HG03571 (cell line): ENCODE results near the gene EPG5.
A peak's percentile ranks its signal among the peaks of the same experiment; 100 is the strongest.

Experiments used
- ATAC-seq: cut with Tn5 transposase; IDR thresholded peaks from one replicate; pipeline ENCODE4 v1.9.1; 2021; ENCODE audit not compliant: unreplicated experiment

Gene EPG5

DNA sequence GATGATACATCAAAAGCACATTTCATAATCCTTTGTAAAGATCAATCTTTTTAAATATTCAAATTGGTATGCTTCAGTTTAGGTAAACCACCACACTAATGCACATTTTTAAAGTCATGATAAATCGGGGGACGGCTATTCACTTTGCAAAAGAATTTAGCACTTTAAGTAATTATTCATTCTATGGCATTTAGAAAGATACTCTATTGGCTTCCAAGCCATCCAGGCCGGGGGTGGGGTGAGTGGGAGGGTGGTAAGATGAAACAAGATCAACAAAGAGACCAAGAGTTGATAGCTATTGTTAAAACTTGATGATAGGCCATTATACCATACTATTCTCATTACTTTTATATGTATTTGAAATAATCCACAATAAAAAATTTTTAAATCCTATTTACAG lies 41.0 kb downstream of the EPG5 start:
- ATAC-seq: no peak

DNA sequence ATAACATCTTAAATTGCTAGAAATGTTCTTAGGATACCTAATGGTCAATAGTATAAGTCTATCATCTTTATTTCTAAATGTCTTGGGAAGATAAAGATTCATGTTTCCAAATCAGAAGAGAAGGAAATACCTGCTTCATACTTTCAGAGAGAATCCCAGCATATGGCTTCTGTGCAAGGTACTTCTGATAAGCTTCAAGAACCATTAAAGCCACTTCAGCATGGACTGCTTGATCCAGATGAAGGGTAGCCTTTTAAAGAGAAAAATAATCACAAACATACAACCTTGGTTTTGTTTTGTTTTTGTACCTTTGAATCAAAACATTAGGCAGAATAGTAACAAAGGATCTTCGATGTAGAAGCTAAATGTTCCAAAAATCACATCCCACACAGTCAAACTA lies 44.0 kb downstream of the EPG5 start:
- no peak for ATAC-seq

DNA sequence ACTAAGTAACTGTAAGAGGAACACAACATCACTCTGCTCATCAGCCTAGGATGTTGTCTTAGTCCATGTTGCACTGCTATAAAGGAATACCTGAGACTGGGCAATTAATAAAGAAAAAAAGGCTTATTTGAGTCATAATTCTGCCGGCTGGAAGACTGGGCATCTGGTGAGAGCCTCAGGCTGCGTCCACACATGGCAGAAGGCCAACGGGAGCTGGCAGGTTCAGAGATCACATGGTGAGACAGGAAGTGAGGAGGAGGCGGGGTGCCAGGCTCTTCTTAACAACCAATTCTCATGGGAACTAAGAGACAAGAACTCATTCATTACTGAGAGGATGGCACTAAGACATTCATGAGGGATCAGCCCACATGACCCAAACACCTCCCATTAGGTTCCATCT lies 46.8 kb downstream of the EPG5 start:
- no peak for ATAC-seq

DNA sequence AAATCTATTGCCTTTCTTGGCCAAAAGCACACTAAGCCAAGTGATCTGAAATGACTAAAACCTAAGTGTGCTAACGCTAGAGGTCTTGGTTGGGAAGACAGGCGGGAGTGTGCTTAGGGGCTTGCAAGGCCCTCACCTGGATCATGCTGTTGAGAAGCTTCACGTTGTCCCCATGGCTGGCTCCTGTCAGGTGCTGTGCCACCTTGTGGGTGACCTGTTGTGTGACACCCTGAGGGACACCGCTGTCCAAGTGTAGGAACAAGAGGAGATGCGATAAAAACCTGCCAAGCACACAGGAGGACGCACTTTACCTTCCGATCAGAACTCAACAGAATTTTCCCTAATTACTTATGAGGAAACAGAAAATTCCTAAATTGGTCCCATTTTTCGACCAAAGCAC lies 50.8 kb downstream of the EPG5 start:
- ATAC-seq: no peak

DNA sequence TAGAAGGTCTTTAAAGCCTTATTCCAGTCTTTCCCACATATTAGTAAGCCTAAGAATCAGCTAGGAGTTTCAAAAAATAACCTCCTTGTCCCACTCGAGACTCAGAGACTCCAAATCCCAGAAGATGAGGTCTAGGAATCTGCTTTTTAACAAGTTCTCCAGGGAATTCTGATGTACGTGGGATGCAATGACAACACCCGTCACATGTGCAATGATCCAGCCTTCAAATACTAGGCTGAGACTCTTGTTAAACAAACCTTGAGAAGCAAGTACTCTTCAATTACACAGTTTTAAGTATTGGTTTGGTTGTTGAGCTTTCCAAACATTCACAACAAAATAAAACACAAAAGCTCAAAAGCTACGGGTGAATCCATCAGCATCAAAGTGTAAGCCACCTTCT lies 53.9 kb downstream of the EPG5 start:
- no peak for ATAC-seq

DNA sequence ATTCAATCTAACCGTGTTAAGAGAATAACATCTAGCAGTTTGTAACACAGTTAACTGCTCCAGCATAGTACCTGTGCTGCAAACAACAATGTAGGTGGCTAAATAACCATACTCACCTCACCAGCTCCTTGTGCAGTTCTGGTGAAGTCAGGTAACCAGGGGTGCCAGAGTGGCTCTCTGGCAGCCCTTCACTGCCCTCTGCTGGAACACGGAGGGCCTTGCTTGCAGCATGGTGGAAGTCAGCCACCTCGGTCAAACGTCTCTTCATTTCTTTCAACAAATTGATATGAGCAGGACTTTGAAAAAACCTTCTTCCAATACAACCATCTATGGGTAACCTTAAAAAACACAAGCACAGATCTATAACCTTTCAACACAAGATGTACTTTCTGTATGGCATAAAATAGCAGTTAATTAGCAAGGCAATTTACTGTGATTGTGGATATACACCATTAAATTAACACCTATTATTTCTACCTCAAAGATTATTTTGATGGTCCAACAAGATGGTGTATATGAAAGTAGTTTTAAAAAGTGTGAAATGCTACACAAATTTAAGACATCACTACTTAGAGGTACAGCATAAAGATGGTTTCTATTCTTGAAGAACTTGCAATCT lies 56.6 kb downstream of the EPG5 start:
- ATAC-seq: peak; percentile 68

DNA sequence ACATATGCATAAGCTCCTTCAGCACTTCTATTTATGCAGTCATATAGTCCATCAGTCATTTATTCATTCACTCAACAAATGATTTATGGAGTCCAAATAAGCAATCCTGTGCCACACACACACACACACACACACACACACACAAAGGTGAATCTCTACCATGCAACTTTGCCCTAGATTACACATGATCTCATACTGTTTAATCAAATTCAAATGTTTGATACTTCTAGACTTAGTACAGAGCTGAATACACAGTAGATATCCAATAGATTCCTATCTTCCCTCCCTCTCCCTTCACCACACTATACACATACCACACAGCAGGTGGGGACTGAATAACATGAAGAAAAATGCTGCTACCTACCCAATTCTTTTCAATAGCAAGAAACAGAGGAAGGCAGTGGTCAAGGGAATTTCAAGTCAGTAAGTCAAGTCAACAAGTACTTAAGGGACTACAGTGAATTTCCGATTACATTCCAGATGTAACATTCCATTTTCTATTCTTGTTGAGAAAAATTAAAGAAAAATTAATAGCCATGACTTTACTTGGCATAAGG lies 65.4 kb downstream of the EPG5 start:
- no peak for ATAC-seq

DNA sequence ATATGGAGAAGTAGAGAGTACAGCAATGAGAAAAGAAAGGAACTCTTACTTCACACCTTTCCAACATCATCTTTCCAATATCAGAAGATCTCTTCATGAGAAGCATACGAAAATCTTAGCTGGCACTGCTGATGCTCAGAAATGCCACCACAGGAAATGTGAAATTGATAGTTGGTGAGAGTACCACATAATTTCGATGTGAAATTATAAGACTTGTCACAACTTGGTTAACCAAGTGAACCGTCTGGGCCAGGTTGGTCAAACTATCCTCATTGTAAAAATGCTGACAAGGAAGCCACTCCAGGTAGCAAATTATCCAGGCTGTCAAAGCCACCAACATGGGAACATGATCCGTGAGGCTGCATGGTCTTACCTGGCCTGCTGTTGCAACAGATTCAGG lies 66.5 kb downstream of the EPG5 start:
- ATAC-seq: no peak

DNA sequence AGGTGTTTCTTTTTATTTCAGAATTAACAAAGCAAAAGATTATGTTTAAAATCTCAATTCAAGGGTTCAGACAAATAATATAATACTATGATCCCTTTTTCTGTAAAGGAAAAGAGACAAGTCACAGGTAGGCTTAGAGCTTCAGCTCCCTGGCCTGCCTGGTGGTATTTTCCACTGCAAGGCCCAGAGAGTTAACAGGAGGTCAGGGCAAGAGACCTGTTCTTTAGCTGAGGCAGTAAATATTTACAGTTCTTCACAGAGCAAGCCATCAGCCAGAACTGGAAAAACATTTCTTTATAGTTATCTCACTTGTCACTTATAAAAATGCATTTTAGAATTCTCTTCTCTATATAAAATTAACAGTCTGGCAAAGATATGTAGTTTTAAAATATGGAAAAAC lies 70.1 kb downstream of the EPG5 start:
- ATAC-seq: no peak

DNA sequence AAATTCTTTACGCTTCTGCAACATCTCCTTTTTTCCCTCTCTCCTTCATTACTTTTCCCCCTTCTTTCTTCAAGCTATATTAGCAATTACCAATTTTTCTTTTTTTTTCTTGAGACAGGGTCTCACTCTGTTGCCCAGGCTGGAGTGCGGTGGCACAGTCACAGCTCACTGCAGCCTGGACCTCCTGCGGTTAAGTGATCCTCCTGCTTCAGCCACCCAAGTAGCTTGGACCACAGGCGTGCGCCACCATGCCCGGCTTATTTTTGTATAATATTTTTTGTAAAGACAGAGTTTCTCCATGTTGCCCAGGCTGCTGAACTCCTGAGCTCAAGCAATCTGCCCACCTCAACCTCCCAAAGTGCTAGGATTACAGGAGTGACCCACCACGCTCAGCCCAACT lies 70.7 kb downstream of the EPG5 start:
- ATAC-seq: no peak

DNA sequence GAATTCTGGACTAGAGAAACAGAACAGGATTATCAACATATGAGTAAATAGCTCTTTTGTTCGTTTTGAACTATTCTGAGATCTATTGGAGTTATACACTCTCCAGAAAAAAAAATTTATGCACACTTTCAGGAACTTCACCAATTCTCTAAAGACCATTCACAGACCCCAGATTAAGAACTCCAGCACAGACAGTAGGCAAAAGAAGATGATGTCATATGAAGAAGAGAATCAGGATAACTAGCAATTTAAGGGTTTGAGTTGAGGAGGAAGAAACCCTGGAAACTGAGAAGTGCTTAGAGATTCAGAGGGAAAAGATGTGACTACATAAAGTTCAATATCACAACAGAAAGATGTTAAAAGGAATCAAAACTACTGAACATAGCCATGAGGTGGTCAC lies 71.8 kb downstream of the EPG5 start:
- no peak for ATAC-seq

DNA sequence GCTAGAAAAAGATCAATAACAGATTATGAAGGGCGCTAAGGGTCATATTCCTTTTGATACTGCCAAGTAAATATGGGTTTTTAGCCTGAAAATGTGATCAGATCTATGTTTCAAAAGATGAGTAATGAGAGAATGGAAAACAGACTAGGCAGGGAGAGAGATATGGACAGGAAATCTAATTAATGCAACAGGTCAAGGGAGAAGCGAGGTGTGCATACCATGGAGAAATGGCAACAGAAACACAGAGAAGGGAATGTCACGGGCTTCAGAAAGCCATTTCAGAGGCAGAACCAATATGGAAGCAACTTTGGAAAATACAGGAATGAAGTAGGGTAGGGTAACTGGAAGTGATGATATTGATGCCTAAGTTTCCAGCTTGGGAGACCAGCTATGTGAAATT lies 72.3 kb downstream of the EPG5 start:
- no peak for ATAC-seq

DNA sequence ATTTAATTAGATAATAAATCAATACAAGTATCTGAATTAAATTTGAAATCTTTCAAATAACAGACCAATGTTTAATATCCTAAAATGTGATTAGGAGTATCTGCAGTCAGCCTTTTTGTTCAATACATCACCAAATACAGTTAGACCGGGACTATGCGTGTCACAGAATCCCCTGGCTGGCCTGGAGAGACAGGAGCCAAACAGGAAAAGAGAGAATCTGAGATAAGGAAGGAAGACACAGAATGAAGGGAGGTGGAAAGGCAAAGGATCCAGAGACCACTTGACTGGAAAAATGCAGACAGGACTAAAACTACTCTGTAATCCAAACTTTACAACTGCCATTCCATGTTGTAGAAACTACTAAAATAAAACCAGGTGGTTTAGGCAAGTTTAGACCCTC lies 75.3 kb downstream of the EPG5 start:
- no peak for ATAC-seq

DNA sequence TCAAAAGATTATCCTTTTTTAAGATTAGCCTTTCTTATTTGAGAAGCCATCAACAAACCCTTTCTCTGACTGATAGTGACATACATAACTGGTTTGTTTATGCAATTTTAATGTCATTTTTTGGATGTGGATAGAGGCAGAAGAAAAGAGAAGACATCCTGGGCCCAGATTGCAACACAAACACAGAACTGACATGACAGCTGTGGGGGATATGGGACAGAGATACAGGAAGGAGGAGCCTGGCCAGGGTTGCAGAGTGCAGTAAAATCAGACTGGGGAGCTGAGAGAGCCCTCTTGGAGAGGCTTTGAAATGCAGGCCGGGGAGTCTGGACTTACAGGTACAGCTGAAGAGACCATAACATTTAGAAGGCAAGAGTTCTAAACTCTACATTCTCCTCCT lies 76.5 kb downstream of the EPG5 start:
- no peak for ATAC-seq

DNA sequence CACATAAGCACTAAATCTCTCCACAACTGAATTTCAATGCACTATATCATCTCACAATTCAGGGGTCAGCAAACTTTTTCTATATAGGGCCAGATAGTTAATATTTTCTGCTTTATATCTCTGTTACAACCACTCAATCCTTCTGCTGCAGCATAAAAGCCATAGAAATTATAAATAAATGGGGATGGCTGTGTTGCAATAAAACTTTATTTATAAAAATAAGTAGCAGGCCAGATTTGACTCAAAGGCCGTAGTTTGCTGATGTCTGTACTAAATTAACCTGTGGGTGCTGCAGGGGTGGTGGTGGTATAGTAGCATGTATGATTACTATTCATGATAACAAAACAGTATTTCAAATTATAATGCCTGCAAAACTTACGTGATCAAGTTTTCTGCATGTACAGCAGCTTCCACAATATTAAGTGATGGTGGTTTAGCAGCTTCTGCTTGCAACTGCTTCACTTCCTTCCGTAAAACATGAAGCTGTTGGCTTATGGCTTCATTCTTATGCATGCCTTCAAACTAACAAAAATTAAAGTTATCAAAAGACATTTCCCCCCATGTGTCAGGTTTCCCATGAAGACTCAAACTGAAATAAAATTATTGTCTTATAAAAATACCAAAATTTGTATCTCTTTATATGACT lies 77.6 kb downstream of the EPG5 start:
- ATAC-seq: no peak

DNA sequence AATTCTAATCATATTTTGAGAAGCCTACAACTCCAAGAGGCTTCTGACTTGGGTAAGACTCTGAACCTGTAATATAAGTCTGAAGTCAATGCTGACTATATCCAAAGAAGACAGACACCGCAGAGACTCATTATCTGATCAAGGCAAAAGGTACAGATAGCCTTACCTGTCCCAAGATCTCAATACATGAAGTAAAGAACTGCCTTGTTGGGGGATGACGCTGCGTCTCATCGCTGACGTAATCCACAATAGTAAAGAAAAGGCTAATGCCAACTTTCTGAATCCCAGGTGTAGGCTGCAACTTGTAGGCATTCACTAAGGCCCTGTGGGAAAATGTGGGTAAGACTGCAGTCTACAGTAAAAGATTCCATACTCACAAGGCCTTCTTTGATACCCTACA lies 79.5 kb downstream of the EPG5 start:
- no peak for ATAC-seq

DNA sequence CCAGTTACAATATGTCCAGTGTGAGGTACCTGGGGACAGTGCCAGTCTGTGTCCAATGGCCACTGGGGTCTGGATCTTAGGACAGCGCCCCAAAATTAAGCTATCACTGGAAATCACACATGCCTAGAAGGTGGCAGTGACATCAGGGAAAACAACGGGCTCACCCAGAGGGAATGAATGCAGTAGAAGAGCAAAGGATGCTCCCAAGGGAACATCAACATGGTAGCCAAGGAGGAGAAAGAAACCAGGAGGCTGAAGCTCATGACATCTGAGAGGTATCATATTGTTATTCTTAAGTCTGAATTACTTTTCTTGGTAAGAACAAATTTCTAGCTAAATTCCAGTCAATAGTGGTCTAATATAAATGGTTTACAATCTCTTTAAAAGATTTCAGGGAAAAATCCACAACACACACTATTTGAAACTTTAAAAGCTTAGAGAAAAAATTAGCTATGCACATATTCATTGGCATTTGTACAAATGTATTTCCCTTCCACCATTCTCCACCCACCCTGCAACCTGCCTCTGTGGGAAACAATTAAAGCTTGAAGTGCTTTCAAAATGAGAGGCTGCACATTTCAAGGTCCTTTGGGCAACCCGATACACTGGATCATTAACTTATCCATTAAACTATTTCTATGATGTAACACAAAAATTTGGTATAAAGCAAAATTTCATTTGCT lies 86.1 kb downstream of the EPG5 start:
- no peak for ATAC-seq

DNA sequence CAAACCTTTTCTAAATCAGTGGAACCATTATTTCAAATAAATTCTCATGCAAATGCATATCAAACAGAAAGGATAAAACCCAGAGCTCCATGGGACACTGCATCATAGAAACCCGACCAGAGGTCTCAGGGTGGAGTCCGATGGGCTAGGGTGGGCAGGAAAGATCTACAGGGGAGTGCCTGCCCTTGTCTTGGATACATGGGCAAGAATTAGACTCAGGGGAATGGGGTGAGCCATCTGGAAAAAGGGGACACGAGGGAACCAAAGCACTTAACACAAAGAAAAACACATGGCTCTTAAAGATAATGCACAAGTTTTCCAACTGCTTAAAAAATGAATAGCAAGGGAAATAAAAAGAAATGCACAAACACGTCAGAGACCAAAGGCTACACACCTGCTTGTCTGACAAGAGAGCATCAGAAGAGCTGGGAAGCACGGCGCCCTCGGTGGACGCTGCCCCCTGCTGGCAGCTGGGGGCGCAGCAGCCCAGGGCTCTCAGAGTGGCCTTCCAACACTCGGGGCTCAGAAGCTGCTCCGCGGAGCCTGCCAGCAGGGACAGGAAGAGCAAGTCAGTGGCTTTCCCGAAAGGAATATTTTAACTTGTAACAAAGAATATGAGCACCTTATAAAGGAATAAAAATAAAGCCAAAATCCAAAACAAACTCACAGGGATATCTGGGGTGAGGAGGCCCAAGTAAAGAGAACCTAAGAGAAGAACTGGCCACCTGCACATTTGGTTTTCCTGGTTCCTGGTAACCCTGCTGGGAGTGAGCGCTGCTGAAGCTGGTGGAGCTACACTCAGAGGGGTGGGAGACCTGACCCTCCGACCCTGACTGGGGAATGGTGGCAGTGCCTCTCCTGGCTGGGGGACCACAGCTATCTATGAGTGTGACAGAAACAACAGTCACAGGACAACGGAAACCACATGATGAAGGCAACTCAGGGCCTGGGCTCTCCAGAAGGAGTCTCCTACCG lies 87.2 kb downstream of the EPG5 start:
- ATAC-seq: peak; percentile 77

DNA sequence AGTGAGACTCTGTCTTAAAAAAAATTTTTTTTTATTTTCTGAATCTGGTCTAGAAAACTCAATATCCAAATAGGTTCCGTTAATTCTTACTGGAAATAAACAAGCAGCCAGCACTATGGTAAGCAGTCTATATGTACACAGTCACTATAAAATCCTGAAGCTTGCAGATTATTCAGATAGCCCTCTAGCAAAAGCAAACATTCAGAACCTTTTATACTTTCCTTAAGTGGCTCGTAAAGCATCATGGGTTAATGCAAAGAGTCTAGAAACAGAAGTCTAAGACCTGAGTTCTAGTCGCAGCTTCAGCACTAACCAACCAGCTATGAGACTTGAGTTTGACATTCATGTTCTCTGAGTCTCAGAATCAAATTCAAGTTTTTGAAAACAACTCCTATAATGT lies 89.7 kb downstream of the EPG5 start:
- no peak for ATAC-seq

DNA sequence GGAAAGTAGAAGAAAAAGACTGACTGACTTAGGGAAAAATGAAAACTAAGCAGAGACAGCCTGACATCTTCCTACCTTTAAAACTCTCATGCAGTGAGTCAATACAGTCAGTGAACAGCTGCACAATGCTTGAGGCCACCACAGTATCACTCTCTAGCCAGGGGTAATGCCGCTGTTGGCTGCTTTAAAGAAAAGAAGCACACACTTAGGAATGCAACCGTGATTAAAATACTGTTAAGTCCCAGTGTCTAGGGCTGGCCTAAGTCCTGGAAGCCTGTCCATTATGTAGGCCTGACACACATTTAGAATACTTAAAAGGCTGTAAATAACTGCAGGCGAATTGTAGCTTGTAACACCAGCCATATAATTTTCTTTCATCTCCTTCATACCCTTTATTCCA lies 91.0 kb downstream of the EPG5 start:
- no peak for ATAC-seq

DNA sequence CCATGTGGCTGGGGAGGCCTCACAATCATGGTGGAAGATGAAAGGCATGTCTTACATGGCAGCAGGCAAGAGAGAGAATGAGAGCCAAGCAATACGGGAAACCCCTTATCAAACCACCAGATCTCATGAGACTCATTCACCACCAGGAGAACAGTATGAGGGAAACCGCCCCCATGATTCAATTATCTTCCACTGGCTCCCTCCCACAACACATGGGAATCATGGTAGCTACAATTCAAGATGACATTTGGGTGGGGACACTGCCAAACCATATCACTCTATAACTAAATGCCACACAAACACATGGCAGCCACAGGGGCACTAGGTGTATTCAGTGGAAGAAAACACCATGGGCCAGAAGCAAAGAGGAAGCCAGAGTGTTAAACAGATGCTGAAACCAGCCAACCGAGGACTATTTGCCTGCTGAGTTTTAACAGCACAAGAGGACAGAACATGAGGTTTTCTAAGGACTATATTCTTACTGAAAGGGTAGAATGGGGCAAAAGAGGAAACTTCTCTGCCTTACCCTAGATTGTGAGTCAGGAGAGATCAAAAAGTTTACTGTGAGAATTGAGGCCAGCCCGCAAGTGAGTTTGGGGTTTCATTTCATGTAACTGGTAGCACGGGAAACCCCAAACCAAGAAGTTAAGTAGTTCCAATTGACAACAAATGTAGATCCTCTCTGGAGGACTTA lies 92.5 kb downstream of the EPG5 start:
- peak; percentile 92 for ATAC-seq
